GM23338 (cell line): ENCODE data around the gene DCAF5.

Experiments used
- CTCF ChIP-seq, 2 experiments: fragments of 200-600 bp in 1 of 2; sonication (generic) in 1 of 2; conservative IDR thresholded peaks; 2 replicates each; pipeline versions ENCODE4 v1.5.1 to v1.6.1; 2016 to 2017; ENCODE audit warnings: antibody characterized with exemption in 2 of 2, low read depth in 2 of 2, mild to moderate bottlenecking in 2 of 2, moderate library complexity in 1 of 2
- EZH2 ChIP-seq: fragments of 200-600 bp; sonication (generic); IDR thresholded peaks from one replicate; pipeline ENCODE4 v1.8.0; 2017; ENCODE audit warnings: antibody characterized with exemption, mild to moderate bottlenecking, low read depth; ENCODE audit not compliant: unreplicated experiment
- EZH2phosphoT487 ChIP-seq: fragments of 200-600 bp; sonication (generic); IDR thresholded peaks from one replicate; pipeline ENCODE4 v1.8.1; 2018; ENCODE audit warnings: antibody characterized with exemption; ENCODE audit not compliant: unreplicated experiment
- POLR2AphosphoS5 ChIP-seq: IDR thresholded peaks from 2 replicates; pipeline ENCODE4 v1.6.1; 2016; ENCODE audit warnings: antibody characterized with exemption, low read depth
- REST ChIP-seq: IDR thresholded peaks from one replicate; pipeline ENCODE4 v1.6.1; 2018; ENCODE audit warnings: antibody characterized with exemption; ENCODE audit not compliant: unreplicated experiment
- ZNF114 ChIP-seq: fragments of 250-450 bp; sonication (Bioruptor Pico); IDR thresholded peaks from 2 replicates; pipeline ENCODE4 v1.5.0; 2020; ENCODE audit warnings: mild to moderate bottlenecking, moderate library complexity

GRCh38 chr14:69083181-69083580 is 69.7 kb downstream of the DCAF5 start:
- TF ChIP-seq POLR2AphosphoS5 (no peak), EZH2phosphoT487 (no peak), CTCF (conservative IDR thresholded peaks at IDR 0.05; ENCODE audit: low read depth in 2 of 2) (no peak), REST (no peak), ZNF114 (CRISPR knock-in tag) (no peak), EZH2 (no peak)
